NOMO-1 treated with dmso at 0.1 percent for 144 hours (cell line): ENCODE data around the gene ACTA2.

Experiments
- DNase-seq: peaks from one replicate; lab custom pipeline; 2025; ENCODE audit not compliant: unreplicated experiment; lab: John Stamatoyannopoulos, UW

The ACTA2 gene

DNA sequence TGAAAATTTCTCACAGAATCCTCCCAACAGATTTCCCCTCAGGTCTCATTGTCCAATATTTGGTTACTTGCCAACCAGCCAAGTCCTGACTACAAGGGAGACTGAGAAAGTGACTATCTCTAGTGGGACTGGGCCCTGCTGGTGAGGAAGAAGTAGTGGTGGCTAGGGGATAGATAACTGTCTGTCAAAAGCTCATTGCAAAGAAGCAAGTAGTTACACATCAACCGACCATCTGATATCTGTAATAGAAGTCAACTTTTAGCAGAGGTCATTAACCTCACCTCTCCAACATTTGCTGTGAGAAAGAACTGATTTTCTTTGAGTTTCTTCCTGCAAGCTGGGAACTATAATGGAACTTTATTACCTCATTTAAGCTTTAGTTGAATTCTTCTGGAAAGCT lies 57.3 kb downstream of the ACTA2 start:
- DNase-seq, result no peak

DNA sequence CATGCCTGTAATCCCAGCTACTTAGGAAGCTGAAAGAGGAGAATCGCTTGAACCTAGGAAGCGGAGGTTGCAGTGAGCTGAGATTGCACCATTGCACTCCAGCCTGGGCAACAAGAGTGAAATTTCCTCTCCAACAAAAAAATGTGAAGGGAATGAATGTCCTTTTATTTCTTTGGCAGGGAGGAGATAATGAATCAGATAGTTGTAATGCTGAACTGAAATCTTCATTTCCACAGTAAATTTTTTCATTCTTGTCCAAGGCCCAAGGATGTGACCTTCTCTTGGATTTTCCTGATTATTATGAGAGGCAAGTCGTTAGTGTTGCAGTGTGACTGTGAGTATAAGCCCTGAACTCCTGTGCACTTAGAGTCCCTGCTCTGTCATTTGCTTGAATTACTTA lies 59.0 kb downstream of the ACTA2 start:
- DNase-seq, result no peak

DNA sequence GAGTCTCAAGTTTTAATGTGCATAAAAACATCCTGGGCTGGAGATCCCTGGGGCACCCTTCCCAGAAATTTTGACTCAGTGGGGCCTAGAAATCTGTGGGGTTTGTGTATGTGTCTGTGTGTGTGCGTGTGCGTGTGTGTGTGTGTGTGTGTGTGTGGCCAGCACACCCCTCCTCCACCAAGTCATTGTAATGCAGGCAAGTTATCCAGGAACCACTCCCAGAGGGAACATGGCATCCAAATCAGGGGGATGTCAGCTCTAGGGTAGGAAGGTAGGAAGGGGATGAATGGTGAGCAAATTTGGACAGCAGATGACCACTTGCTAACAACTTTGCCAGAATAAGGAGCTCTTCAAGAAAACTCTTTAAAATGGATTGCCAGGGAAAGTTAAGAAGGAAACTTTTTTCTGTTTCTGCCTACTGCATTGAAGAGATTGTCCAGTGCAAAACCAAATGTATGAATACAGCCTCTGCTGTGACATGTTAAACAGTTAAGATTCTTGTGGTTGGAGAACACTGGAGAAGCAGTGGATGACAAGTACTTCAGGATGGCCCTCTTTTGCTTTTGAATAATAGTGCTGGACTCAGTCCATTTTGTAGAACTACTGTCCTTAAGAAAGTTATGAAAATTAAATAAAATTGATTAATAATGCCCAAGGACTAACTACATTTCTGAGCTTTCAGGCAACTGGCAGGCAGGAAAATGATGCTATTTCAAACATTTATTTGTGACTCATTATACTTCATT lies 60.2 kb downstream of the ACTA2 start:
- DNase-seq, result no peak

DNA sequence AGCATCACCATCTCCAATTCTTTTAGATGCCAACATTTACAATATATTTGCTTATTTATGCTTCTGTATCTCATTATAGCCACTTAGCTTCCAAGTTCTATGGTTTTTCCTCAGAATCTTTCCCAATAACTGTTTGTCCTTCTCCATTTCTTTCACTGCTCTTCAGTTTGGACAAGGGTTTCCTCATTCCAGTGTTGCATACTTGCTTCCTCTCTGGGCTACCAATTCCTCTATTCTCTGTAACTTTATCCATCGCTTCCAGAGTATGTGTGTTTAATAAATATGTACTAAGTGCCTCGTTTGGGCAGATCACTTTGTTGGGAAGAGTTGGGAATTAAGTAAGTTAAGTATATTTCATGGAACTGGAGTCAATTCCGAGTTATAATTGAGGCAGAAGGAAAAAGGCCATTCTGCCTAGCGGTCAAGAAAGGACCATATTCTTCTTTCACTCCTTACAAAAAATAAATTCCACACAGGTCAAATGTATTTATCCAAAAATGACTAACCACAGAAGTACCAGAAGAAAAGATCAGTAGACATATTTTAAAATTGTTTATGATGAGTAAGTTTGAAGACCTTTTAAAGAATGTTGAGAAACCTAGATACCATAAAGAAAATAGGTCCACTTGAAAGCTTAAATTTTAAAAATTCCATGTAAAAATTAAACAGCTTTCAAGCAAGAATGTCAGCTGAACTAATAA lies 61.7 kb downstream of the ACTA2 start:
- no peak for DNase-seq

DNA sequence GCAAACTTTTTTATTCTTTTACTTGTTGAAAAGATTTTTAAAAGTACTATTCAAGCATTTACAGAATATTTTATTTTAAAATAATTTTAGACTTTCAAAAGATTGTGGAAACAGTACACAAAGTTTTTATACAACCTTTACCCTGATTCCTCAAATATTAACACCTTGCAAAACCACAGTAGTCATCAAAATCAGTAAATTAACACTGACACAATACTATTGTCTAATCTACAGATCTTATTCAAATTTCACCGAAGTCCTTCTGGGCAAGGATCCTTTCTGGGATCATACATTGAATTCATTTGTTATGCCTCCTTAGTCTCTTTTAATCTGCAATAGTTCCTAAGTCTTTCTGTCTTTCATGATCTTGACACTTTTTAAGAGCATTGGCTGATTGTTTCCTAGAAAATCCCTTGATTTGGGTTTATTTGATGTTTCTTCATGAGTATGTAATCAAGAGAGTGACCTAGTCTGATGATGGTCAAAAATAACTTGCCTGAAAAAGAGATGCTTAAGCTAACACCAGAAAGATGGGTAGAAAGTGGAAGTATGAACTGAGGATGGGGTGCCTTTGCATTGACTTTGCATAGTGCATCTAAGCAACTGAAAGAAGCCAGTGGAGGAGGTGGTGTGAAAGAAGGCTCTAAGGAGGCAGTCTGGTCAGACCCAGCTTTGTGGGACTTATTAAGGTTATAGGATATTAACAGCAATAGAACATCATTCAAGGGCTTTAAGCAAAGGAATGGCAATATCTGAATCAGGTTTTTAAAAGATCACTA lies 62.8 kb downstream of the ACTA2 start:
- no peak for DNase-seq

DNA sequence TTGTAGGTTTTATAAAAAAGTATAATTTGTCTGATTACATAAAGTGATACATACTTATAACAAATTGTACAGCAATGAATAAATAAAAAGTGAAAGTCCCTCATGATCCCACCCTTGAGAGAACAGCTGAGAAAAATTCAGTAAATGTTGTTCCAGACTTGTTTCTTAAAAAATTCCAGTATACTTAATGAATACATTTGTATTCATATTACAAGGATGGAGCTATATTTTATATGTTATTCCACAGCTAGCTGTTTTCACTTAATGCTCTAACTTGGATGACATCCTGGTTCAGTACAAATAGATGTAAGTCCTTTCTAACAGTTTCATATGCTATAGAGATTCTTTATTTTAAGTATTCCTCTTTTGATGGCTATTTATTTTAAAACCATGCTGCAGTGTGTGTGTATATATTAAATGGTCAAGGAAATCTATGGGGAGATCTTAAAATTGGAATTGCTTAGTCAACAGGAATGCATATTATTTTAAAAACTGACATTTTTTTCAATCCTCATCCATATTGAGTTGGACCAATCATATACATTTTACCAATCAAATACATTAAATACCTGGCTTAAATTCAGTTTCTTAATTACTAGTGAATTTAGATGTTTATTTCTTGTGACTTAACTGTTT lies 63.6 kb downstream of the ACTA2 start:
- no peak for DNase-seq

DNA sequence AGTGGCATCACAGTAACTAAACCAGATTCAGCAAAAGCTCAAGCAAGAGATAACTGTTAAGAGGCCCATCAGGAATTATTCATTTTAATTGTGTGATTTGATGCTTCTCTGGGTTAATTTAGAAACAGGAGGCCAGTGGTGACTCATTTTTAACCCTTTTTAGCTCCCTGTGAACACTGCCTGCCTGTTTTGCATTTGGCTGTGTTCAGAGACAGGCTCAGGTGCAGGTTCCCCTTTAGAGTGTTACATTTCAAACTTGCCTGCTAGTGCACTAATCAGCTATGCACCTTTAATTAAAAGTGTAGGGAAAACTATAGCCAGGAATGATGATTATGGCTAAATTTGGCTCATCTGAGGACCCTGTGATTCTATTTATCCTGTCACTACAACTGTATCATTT lies 66.0 kb downstream of the ACTA2 start:
- DNase-seq, result no peak
